Stomach (tissue), 4 donors: ENCODE results near the gene EXOC1.

Source experiments
- CTCF ChIP-seq, 7 experiments: fragments of 450-650 bp in 4 of 7; fragments of 200-600 bp in 3 of 7; sonication (generic) in 3 of 7; IDR thresholded peaks; one replicate each; pipeline ENCODE4 v1.5.1; 2016 to 2019; ENCODE audit warnings: antibody characterized with exemption in 7 of 7, control low read depth in 2 of 7, mild to moderate bottlenecking in 1 of 7
- POLR2AphosphoS5 ChIP-seq, 3 donors: sonication (generic); formaldehyde crosslinking; IDR thresholded peaks; one replicate each; pipeline ENCODE4 v1.6.1; 2016; ENCODE audit warnings: antibody characterized with exemption in 3 of 3

- no peak for TF ChIP-seq CTCF (IDR thresholded peaks at IDR 0.05)
- TF ChIP-seq POLR2AphosphoS5 (IDR thresholded peaks at IDR 0.05): no peak
Measured at GRCh38 chr4:55834086-55834795, 19.2 kb upstream of the EXOC1 start.
